Fibroblast of peridontal ligament (primary cell): ENCODE data around the gene ADIPOQ.
"Not testable (repeated sequence)": the region's sequence is repeated elsewhere in the genome, so short reads cannot be mapped to it uniquely, and the experiment has no call there.

ENCODE experiments used
- DNase-seq: peaks from one replicate; pipeline ENCODE4 v3.0.0-alpha.2; 2010; ENCODE audit errors: extremely low read depth

The ADIPOQ gene

DNA sequence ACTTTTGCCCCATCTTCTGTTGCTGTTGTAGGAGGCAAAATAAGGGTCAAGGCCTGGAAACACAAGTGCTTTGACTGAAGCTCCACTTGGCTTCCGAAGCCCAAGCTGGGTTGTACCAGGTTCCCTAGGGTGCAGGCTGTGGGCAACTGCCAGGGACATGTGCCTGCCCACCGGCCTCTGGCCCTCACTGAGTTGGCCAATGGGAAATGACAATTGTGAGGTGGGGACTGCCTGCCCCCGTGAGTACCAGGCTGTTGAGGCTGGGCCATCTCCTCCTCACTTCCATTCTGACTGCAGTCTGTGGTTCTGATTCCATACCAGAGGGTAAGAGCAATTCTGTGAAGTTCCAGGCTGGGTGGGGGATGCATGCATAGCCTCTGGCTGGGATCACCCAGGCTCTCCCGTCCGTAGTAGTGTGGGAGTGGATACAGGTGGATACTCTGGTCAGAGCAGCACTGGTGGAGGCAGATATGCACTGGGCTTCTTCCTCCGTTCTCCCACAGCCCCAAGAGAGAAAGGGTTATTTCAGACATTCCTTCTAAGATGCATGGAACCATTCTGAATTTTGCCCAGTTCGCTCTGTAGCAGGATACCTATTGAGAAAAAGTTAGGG, at the start of gene ADIPOQ:
TSS of gene ADIPOQ (plus strand) at position 285 of the 613 bp plus-strand sequence. CDS start 10,349 bp downstream, outside the sequence.
- DNase-seq: no peak

DNA sequence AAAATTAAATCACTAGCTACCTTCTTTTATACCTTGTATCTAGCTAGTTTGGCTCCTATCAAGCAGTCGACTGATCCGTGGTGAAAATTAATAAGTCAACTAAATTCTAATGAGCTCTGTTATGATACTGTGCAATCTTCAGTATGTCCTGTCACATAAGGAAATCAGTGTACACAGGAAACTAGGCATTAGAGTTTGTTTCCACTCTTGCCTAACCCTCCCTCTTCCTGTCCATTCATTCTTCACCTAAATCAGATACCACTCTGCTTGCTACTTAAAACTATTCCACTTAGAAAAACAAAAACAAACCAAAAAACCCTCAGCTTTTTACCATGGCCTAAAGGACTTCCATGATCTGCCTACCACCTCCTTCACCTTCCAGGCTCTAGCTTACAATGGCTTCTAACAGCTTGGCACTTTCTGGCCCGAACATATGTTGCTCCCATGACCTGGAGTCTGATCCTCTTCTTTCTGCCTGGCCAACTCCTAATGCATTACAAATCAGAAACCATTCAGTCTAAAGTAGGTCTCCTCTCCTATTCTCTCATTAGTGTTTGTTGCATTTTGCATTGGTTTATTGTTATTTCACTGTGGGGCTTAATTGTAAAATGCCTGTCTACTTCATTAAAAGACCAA, 44.2 kb upstream of the ADIPOQ start:
- no peak for DNase-seq

DNA sequence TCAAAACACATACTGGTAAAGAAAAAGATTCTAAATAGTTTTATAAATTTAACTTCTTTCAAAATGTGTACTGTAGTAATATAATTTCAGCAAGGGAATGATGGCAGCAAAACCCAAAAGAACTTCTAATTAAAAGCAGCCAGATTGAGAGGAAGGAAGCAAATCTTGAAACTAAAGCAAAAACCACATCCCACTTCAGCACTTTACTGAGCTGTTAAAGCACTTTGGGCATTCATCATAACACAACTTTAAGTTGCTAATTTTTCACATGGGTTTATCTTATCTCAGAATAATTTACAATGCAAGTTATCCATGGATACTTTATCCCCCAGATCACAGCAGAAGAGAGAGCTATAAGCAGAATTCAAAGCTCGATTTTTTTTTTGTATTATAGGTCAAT, 42.2 kb upstream of the ADIPOQ start:
- DNase-seq: no peak

DNA sequence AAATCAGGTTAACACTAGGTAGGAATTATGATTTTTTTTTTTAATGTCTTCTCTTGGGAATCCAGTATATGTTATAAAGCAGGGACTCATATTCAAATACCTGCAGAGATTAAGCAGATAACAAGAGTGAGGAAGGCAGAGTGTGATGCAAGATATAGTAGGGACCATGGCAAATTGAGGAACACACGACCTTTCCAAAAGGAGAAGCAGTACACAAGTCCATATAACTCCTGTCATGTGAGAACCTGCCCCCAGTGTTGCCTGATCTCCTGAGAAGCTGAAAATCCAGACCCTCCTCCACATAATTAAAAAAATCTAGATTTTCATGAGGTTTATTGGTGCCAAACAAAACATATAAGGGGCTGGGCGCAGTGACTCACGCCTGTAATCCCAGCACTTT, 39.8 kb upstream of the ADIPOQ start:
- DNase-seq: no peak

DNA sequence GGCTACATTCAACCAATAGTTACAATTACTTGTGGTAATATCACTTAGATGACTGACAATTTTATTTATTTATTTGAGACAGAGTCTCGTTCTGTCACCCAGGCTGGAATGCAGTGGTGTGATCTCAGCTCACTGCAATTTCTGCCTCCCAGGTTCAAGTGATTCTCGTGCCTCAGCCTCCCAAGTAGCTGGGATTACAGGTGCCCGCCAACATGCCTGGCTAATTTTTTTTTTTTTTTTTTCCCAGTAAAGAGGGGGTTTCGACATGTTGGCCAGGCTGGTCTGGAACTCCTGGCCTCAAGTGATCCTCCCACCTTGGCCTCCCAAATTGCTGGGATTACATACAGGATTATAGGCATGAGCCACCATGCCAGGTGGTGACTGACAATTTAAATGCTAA, 39.1 kb upstream of the ADIPOQ start:
- not testable (repeated sequence) for DNase-seq

DNA sequence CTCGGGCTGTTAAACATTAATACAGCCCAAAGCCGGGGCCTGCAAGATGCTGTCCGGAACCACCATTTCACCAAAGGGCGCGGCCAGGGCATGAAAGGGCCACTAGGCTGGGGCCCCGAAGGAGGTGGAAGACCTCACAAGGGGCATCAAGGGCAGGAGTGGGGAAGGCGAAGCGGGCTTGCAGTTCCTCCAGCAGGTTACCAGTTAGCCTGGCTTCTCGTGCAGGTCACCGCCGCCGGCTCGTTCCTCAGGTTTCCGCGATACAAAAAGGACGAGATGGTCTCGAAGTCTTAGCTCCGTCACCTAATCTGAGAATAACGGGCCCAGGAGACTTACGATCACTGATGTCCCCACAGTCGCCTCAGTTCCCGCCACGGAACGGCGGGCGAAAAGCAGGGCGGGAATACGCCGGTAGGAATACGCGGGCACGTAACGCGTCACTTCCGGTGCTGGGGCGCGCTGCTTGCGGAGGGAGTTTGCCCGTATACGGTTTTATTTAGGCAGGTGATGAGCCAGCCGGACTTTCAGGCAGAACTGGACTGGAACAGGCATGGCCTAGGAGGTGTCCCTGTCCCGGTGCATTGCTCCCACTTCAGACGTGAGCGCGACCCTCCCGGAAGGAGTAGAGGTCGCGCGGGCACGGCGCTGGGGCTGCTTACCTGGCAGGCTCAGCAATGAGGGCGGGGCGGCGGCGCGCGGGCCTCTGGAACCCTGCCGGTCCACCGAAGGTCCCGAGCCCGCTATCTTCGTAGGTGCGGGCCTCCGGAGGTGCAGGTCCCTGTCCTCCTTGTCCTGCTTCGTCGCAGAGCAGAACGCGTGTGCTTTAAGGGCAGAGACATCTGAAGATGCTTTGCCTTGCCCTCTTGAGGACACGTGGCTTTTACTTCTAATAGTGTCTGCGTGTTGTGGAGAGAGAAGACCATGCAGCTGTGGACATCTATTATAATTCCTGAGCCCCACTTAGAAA, 36.1 kb upstream of the ADIPOQ start, which contains the start of gene RFC4:
TSS of gene RFC4 (minus strand) at position 394 of the 967 bp plus-strand sequence. CDS start 1,769 bp downstream, outside the sequence.
- peak; percentile 58 for DNase-seq

DNA sequence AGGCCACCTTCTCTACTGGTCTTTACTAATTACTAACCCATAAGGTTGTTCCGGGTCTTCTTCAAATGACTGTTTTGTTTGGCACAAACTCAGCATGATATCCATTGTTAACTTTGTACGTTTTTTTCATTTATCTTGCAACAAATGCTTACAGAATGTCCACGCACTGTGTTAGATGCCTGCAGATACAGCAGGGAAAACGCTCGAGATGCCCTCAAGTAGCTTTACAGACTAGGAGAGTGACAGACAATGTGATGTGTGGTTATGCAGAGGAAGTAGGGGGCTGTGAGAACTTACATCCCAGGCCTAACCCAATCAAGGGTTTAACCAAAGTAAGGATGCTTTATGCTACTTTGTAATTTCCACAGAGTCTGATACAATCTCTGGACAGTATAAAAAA, 35.3 kb upstream of the ADIPOQ start:
- no peak for DNase-seq

DNA sequence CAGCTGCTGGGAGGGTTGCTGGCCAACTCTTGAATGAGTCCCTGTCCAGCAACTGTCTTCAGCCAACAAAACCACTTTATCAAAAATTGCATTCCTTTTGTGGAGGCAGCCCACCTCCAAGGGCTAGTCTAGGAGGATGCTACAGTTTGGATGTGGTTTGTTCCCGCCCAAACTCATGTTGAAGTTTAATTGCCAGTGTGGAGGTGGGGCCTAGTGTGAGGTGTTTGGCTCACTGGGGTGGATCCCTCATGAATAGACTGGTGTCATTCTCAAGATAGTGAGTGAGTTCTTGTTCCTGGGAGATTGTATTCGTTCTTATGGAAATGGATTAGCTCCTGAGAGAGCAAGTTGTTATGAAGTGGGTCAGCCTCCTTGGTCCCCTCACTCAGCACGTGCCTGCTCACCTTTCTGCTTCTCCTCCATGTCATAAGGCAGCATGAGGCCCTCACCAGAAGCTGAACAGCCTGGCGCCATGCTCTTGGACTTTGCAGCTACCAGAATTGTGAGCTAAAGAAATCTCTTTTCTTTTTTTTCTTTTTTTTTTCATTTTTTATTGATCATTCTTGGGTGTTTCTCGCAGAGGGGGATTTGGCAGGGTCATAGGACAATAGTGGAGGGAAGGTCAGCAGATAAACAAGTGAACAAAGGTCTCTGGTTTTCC, 32.0 kb upstream of the ADIPOQ start:
- no peak for DNase-seq

DNA sequence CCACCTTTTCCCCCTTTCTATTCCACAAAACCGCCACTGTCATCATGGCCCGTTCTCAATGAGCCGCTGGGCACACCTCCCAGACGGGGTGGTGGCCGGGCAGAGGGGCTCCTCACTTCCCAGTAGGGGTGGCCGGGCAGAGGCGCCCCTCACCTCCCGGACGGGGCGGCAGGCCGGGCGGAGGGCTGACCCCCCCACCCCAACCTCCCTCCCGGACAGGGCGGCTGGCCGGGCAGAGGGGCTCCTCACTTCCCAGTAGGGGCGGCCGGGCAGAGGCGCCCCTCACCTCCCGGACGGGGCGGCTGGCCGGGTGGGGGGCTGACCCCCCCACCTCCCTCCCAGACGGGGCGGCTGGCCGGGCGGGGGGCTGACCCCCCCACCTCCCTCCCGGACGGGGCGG, 31.2 kb upstream of the ADIPOQ start:
- DNase-seq: not testable (repeated sequence)

DNA sequence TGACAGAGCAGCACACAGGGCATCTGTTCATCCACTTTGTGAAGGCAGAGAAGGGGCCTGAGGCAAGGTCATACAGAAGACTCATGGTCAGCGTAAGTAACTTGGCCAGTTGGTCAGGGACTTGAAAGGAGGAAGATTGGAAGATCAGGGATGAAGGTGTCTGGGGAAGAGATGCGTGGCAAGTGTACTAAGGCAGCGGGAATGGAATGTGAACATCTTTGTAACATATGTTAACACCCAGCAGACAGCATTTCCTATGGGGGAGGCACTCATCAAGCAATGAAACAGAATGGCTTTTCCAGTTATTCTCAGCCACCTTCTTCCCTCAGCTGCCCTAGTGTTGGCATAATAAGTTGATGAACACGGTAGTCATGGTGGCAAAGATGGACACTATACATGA, 28.4 kb upstream of the ADIPOQ start:
- DNase-seq: no peak

DNA sequence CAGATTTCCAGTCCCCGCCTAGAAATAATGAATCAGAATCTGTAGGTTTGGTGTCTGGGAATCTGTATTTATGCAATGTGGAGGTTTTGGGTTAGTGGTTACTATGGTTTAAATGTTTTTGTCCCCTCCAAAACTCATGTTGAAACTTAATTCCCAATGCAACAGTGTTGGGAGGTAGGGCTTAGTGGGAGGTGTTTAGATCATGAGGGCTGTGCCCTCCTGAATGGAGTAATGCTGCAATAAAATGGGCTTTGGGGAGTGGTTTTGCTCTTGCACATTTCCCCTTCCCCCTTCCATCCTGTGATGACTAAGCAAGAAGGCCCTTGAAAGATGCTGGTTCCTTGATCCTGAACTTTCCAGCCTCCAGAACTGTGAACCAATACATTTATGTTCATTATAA, 27.1 kb upstream of the ADIPOQ start:
- DNase-seq: peak; percentile 66

DNA sequence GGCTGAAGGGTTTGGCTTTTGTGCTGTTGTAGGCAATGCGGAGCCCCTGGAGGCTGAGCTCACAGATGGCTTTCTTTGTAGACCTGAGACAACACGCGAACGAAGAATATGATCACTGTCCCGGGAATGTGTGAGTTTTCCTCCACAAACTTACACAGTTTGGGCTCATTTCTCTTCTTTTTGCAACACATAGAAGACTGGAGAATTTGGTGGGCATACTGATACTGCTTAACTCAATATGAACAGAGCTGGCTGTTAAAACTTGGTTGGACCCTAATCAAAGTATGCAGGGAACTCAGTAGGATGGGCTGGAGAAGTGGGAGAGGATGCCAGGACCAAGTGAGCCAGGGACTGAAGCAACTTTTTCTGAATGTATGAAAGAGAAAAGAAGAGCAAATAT, 24.0 kb upstream of the ADIPOQ start:
- DNase-seq: no peak

DNA sequence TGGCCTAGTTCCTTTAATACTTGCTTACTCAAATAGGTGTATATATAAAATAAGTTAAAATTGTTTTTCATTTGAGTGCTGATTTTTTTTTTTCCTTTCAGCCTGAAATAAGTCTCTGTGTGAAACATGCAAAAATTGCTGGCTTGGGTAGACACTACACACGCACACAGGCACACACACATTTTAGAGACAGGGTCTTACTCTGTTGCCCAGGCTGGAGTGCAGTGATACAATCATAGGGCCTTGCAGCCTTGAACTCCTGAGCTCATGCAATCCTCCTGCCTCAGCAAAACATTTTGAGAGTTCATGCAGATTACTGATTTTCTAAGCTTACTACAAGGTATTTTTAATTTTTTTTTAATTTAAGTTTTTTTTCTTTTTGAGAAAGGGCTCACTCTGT, 23.6 kb upstream of the ADIPOQ start:
- no peak for DNase-seq

DNA sequence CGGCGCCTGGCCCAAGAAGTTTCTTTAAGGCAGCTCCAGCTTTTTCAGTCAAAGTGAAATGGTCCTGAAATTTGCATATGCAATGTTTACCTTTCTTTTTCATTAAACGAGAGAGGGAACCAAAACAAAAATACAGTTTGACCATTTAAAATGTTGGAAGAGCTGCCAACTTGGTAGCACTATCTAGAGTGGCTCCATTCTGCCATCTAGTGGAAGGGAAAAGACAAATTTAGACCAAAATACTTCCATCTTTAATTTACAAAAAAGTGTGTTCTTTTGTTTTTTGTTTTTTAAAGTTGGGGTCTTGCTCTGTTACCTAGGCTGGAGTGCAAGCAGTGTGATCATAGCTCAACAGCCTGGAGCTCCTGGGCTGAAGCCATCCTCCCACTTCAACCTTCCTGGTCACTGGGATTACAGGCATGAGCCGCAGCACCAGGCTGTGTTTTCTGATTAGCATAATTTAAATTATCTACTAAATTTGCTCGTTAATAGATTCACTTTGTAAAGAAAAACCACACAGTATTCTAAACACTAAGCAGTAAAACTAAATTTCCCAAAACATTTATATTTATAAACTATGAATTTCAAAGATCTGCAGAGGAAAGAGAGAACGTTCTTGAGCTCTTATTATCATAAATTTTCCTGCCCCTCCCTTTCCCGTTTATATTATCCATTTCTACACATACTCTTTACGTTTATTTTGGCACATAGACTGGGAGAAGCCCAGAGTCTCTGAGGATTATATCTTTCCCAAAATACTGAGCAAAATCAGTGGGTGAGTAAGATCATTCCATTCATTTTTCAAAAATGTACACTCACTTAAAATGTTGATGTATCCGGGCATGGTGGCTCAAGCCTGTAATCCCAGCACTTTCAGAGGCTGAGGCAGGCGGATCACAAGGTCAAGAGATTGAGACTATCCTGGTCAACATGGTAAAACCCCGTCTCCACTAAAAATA, 20.8 kb upstream of the ADIPOQ start:
- peak; percentile 89 for DNase-seq

DNA sequence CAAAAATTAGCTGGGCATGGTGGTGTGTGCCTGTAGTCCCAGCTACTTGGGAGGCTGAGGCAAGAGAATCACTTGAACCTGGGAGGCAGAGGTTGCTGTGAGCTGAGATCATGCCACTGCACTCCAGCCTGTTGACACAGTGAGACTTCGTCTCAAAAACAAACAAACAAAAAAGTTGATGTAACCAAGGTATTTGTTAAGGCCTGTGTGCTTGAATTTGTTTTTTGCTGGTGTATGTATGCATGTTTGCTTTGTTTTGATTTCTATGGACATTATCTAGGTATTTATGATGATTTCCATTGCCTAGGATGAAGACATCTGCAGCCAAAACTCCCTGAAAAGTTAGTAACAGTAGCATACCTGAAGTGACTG, 20.1 kb upstream of the ADIPOQ start:
- not testable (repeated sequence) for DNase-seq

DNA sequence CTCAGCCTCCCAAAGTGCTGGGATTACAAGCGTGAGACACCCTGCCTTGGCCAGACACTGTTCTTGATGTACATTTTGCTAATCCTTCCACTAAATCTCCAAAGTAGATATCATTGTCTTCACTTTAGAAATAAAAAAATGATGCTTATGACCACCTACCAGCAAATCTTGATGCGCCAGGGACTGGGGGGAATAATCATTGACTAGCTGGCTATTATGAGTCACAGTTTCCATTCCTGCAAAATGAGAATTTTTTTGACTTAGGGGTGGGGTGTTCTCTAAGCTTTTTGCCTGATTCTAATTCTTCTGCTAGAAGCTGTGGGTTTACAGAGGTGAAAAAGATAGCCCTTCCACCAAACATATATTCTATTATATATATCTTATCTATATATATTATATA, 19.1 kb upstream of the ADIPOQ start:
- DNase-seq: peak; percentile 73

DNA sequence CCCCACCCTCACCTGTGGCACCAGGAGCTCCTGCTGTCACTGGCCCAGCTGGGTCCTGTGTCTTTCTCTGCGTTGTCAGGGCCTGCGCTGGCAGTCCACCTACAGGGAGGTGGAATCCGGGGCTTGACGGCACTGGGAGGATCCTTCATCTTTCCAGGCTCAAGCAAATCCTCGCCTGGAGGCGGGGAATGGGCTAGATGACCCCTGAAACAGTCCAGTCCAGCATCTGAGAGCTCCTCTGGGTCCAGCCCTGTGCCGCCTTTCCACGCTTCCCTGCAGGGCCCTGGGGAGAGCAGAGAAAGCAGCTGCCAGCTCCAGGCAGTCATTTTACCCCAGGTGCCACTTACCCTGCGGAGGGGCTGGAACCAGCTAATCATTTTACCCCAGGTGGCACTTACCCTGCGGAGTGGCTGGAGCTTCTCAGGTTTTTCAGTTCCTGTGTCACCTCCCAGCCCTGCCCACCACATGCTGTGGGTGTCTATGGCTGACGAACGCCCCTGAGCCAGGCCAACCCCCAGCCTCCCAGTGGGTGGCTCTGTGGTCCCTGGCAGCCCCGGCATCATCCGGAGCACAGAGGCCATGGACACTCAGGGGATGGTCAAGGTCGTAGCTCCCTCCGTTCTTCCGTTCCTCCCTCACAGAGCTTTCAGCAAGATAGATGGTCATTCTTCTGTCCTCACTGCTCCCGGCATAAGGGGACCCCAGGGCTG, 17.9 kb upstream of the ADIPOQ start:
- no peak for DNase-seq

DNA sequence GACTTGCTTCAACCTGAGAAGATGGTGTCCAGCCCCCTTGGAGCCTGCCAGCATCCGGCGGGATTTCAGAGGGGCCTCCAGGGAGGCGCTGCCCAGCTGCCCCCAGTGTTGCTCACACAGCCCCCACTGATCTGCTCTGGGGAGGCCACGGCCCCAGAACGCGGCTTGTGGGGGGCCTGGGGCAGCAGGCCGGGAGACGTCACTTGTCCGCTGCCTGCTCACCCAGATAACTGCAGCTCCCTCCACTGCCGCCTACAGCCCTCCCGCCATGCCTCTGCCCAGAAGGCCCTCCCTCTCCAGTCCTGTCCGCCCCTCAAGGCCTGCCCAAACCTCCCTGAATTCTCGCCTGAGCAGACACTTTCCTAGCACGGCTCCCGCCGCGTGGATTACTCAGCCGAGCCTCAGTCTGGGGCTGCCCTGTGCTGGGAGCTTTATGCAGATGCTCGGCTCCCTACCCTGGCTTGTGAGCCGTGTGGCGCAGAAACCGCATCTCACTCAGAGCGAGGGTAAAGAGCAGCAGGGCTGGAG, 17.2 kb upstream of the ADIPOQ start:
- DNase-seq: peak; percentile 68

DNA sequence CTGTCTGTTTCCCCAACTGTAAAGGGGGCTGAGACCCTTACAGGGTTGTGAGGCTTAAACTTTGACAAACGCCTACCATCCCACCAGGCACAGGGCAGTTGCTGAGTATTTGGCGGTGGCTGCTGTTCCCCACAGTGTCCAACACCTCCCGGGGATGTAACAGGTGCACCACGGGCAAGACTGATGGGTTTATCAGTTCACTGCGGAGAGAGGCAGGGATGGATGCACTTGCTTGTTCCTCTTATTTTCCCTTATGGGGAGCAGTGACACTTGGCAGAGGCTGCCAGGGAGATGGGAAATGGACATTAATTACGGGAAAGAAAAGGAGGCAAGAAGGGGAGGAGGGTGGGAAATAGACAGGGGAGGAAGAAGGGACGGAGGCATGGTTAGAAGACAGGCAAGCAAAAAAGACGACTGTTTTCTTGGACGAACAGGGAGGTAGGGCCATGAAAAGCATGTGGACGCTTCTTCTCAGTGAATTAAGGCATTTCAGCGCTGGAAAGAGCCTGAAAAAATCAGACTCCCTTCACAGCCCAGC, 16.6 kb upstream of the ADIPOQ start:
- DNase-seq: no peak
